Pancreas (tissue), 10 donors: Measurements from ENCODE around the gene CAPN10. TPM values are rescaled to one million over a fixed set of nuclear protein-coding genes. Genes with fewer than 3 reads are reported as not detected.

ENCODE experiments used
- ATAC-seq, 4 donors: fragments of 200-7000 bp; cut with Tn5 transposase; one replicate each; pipeline versions ENCODE4 v1.8.0 to v1.9.1; 2020; ENCODE audit warnings: mild to moderate bottlenecking in 4 of 4, moderate library complexity in 4 of 4
- DNase-seq, 6 donors: peaks; one replicate each; pipeline ENCODE4 v3.0.0-alpha.2; 2020
- FAIRE-seq: peaks from 2 replicates; lab custom pipeline; 2012; peaks lifted over from hg19 to GRCh38; lab: Jason Lieb, UNC
- H3K27ac ChIP-seq, 4 donors: fragments of 200-600 bp; sonication (generic); 1 replicate in 3 of 4; 2 replicates in 1 of 4; pipeline versions ENCODE4 v1.5.0 to v1.8.0; 2020
- H3K27me3 ChIP-seq, 4 donors: fragments of 200-600 bp; one replicate each; pipeline ENCODE4 v1.8.0; 2021
- H3K36me3 ChIP-seq, 3 donors: fragments of 200-600 bp; sonication (generic) in 1 of 3; one replicate each; pipeline versions ENCODE4 v1.5.0 to v1.8.0; 2020 to 2021
- H3K4me1 ChIP-seq, 3 donors: fragments of 200-600 bp; one replicate each; pipeline ENCODE4 v1.8.0; 2021
- H3K4me3 ChIP-seq, 4 donors: fragments of 200-600 bp; sonication (generic) in 2 of 4; one replicate each; pipeline versions ENCODE4 v1.5.0 to v1.8.0; 2020 to 2021
- H3K9me3 ChIP-seq, 4 donors: fragments of 200-600 bp; one replicate each; pipeline ENCODE4 v1.8.0; 2021
- WGBS, 2 donors: extraction: QIAGEN DNeasy Blood & Tissue Kit; methylation state at CpG; one replicate each; pipeline ENCODE4 v1.1.7; 2013; 5-methylcytosine and 5-hydroxymethylcytosine counted together
- intact Hi-C, 3 donors: fragments of 100-400 bp; cut with DNase I; formaldehyde crosslinking; loops; one replicate each; pipeline versions ENCODE4 v1.11.1 to v1.14.2; 2022
- polyA plus RNA-seq, 2 donors: library from polyadenylated mRNA; stranded (reverse); fragments of 200-250 nt; gene quantifications; one replicate each; pipeline ENCODE4 v1.2.3, GENCODE V29; 2013
- total RNA-seq, 6 donors: library from RNA; stranded (reverse); fragmentation: NEBNext Ultra II Directional in 4 of 6; extraction: Animal tissue kit (Norgen Biotek cat#: 25700) in 4 of 6; gene quantifications; one replicate each; pipeline versions ENCODE4 v1.2.1 to v1.2.4, GENCODE V29; 2021 to 2023
- TF ChIP-seq, protein P1 (sequence below), 4 donors: fragments of 200-600 bp; sonication (generic) in 3 of 4; IDR thresholded peaks; one replicate each; pipeline versions ENCODE4 v1.5.0 to v1.8.0; 2021; ENCODE audit warnings: antibody characterized with exemption in 4 of 4
- donor health status: healthy with polysubstance abuse.
- donor health status: DM: no; HTN: no; CAD: no; lungs with moderate emphysema.
- donor health status: DM: no; HTN: no; CAD: no.
- donor health status: control.
- donor health status: control.
- donor health status: Bipolar disorder and iron deficiency.
- donor health status: DM: yes; HTN: yes; CAD: no.
- donor health status: DM: no; HTN: no; CAD: no.
- donor health status: DM: no; HTN: no; CAD: no.
- donor health status: DM: yes; HTN: yes; CAD: no.

CAPN10 gene
- total and polyA plus RNA-seq, 8 donors, result 8.6 to 49.3 (median 12.7) TPM

DNA sequence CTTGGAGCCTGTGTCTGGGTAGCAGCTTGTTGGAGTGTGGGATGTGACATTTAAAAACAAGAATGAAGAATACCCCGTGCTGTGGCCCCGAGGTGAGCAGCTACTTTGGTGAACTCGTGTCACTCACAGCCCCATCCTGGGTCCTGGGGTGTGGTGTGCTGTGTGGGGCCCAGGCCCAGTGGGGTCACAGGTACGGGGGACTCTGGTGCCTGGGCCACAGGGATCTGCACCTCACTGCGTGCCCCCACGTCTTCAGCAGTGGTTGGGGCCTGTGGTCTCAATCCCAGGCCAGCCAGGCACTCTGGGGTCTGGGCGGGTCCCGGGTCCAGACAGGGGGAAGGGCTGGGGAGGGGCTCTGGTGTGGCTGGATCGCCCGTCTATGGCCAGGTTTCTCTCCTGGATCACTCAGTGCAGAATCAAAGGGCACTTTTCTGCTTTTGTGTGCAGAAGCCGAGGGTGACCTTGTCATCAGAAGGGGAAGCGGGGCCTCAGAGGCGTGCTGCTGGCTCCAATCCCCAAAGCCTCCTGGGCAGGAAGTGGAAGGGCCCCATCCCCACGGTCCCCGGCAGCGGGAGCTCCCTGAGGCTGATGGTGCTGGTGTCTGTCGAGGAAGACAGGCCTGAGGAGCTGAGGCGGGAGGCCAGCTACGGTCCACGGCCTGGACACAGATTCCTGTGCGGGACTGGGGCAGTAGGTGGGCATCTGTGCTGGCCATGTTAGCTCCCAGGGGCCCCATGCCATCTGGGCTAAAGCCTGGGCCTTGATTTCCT, 40.2 kb downstream of the CAPN10 start:
- DNase-seq (peak in 3 of 6 donors; percentile 11 to 66 (median 50)), FAIRE-seq (no peak), ATAC-seq (peak in 2 of 4 donors; percentile 32 to 36)
- intact Hi-C loops, result no loop called here
- H3K27me3 ChIP-seq, result no peaks in the 10 kb centered on the region
- H3K4me1 ChIP-seq, result no peaks in the 10 kb centered on the region
- no peak overlapping the region for H3K27ac ChIP-seq
- TF ChIP-seq, protein P1, sequence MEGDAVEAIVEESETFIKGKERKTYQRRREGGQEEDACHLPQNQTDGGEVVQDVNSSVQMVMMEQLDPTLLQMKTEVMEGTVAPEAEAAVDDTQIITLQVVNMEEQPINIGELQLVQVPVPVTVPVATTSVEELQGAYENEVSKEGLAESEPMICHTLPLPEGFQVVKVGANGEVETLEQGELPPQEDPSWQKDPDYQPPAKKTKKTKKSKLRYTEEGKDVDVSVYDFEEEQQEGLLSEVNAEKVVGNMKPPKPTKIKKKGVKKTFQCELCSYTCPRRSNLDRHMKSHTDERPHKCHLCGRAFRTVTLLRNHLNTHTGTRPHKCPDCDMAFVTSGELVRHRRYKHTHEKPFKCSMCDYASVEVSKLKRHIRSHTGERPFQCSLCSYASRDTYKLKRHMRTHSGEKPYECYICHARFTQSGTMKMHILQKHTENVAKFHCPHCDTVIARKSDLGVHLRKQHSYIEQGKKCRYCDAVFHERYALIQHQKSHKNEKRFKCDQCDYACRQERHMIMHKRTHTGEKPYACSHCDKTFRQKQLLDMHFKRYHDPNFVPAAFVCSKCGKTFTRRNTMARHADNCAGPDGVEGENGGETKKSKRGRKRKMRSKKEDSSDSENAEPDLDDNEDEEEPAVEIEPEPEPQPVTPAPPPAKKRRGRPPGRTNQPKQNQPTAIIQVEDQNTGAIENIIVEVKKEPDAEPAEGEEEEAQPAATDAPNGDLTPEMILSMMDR (IDR thresholded peaks at IDR 0.05), result no peak
- WGBS, 2 donors, result 43 to 46% methylated on average over 21 of the region's 21 CpGs
- H3K9me3 ChIP-seq, result no peaks in the 10 kb centered on the region
- no peak overlapping the region for H3K4me3 ChIP-seq
- no peaks in the 10 kb centered on the region for H3K36me3 ChIP-seq

GRCh38 chr2:240627736-240628506, 41.4 kb downstream of the CAPN10 start:
- H3K36me3 ChIP-seq, result no peaks in the 10 kb centered on the region
- WGBS, 2 donors, result 77 to 84% methylated on average over 17 of the region's 17 CpGs
- FAIRE-seq (no peak), ATAC-seq (no peak), DNase-seq (peak in 2 of 6 donors; percentile 13 to 56)
- no peaks in the 10 kb centered on the region for H3K27me3 ChIP-seq
- H3K4me1 ChIP-seq, result no peaks in the 10 kb centered on the region
- no peak overlapping the region for H3K27ac ChIP-seq
- H3K4me3 ChIP-seq, result no peak overlapping the region
- intact Hi-C loops, result no loop called here
- no peaks in the 10 kb centered on the region for H3K9me3 ChIP-seq
- TF ChIP-seq, protein P1 (IDR thresholded peaks at IDR 0.05), result no peak

GRCh38 chr2:240628507-240628807, 41.9 kb downstream of the CAPN10 start:
- Histone ChIP-seq H3K27ac (no peak overlapping the region), H3K36me3 (no peaks in the 10 kb centered on the region), H3K9me3 (no peaks in the 10 kb centered on the region), H3K4me3 (no peak overlapping the region), H3K4me1 (no peaks in the 10 kb centered on the region), H3K27me3 (no peaks in the 10 kb centered on the region)
- DNase-seq (peak in 1 of 6 donors; percentile 30), ATAC-seq (no peak), FAIRE-seq (no peak)
- TF ChIP-seq, protein P1 (IDR thresholded peaks at IDR 0.05), result no peak
- 70 to 79% methylated on average over 7 of the region's 7 CpGs for WGBS, 2 donors
- intact Hi-C loops, result no loop called here

- 60 to 62% methylated on average over 20 of the region's 20 CpGs for WGBS, 2 donors
- Histone ChIP-seq H3K4me1 (no peaks in the 10 kb centered on the region), H3K36me3 (no peaks in the 10 kb centered on the region), H3K9me3 (no peaks in the 10 kb centered on the region), H3K4me3 (no peak overlapping the region), H3K27ac (no peak overlapping the region), H3K27me3 (no peaks in the 10 kb centered on the region)
- TF ChIP-seq, protein P1 (IDR thresholded peaks at IDR 0.05), result no peak
- peak in 2 of 6 donors; percentile 13 to 45 for DNase-seq
- FAIRE-seq, result no peak
- intact Hi-C loops, result no loop called here
- no peak for ATAC-seq
These were observed 42.5 kb downstream of the CAPN10 start for GRCh38 chr2:240628808-240629618.
